Adrenal gland (tissue), 5 donors: ENCODE results near the gene RGS6.

ENCODE experiments used
- CTCF ChIP-seq, 6 experiments: fragments of 450-650 bp in 4 of 6; fragments of 200-600 bp in 2 of 6; sonication (generic) in 1 of 6; IDR thresholded peaks; 1 replicate in 5 of 6; 2 replicates in 1 of 6; pipeline versions ENCODE4 v1.5.1 to v1.8.0; 2016 to 2021; ENCODE audit warnings: antibody characterized with exemption in 6 of 6, mild to moderate bottlenecking in 2 of 6, moderate library complexity in 1 of 6
- POLR2A ChIP-seq, 2 donors: fragments of 450-650 bp; IDR thresholded peaks; one replicate each; pipeline ENCODE4 v1.6.1; 2017; ENCODE audit warnings: antibody characterized with exemption in 2 of 2, mild to moderate bottlenecking in 2 of 2, moderate library complexity in 1 of 2
- donor health status: DM: no; HTN: no; CAD: no.

- no peak for TF ChIP-seq CTCF (IDR thresholded peaks at IDR 0.05)
- no peak for TF ChIP-seq POLR2A (IDR thresholded peaks at IDR 0.05)
Observed at GRCh38 chr14:72464226-72464625, 532.0 kb downstream of the RGS6 start.
